ENCODE results near the gene VSIG2.

VSIG2 gene

DNA sequence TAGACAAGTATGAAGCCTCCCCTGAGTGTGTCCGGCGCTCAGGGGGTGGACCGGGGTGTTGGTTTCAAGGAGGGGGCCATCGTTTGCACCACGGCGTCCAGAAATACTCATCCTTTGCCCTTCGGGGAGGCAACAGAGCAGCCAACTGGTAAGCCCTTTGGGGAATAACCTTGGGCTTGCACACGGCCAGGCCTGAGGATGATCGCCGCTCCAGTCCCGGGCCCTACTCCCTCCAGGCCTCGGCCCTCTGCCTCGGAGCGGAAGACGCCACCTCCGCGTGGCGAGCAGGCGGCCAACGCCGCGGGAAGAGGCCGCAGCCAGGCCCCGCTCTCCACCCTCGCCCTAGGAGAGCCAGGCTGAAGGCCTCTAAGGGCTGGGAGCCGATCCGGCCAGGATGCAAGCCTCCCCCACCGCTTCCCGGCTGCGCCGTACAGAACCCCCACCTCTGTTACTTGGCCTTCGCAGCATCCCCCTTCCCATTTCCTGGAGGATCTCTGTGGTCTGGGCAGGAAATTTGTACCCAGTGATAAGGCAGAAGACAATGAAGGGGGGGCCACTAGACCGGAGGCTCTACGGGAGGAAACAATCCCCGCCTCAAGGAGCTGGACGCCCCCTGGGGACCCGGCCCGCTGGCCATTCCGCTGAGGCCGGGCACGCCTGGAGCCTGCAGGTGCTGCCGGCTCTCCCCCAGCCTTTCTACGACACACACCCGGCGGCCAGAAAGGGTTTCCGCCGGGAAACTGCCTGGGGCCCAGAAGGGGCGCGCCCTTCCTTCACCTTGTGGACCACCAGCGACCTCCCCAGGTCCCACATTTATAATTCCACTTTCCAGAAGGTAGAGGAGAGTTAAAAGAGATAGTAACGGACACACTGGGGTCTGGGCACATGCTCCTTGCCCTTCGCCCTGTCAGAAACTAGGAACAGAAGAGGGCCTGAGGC is 7.5 kb upstream of the VSIG2 start:
- Histone ChIP-seq H3K36me3 (ENCODE audit: low read length) (no peaks in the 10 kb centered on the region), H3K4me3 (ENCODE audit: insufficient read depth, low read length, poor library complexity, severe bottlenecking) (no peak overlapping the region), H3K27ac (ENCODE audit: low read depth, low read length) (no peak overlapping the region), H3K79me2 (ENCODE audit: insufficient read depth, low read length) (no peaks in the 10 kb centered on the region), H2AFZ (ENCODE audit: low read depth, low read length, severe bottlenecking) (no peak overlapping the region), H4K20me1 (ENCODE audit: low read depth, low read length) (no peaks in the 10 kb centered on the region), H3K9me3 (ENCODE audit: insufficient read depth, low read length) (no peaks in the 10 kb centered on the region), H3K4me2 (ENCODE audit: low read depth, low read length, poor library complexity, severe bottlenecking) (no peak overlapping the region), H3K9me2 (replicated peaks; ENCODE audit: insufficient read depth, low read length) (no peaks in the 10 kb centered on the region), H3K9ac (ENCODE audit: low read length) (no peak overlapping the region), H3F3A (ENCODE audit: insufficient read depth) (no peaks in the 10 kb centered on the region), H3K27me3 (ENCODE audit: low read length) (no peaks in the 10 kb centered on the region)
- TF ChIP-seq, protein P1, sequence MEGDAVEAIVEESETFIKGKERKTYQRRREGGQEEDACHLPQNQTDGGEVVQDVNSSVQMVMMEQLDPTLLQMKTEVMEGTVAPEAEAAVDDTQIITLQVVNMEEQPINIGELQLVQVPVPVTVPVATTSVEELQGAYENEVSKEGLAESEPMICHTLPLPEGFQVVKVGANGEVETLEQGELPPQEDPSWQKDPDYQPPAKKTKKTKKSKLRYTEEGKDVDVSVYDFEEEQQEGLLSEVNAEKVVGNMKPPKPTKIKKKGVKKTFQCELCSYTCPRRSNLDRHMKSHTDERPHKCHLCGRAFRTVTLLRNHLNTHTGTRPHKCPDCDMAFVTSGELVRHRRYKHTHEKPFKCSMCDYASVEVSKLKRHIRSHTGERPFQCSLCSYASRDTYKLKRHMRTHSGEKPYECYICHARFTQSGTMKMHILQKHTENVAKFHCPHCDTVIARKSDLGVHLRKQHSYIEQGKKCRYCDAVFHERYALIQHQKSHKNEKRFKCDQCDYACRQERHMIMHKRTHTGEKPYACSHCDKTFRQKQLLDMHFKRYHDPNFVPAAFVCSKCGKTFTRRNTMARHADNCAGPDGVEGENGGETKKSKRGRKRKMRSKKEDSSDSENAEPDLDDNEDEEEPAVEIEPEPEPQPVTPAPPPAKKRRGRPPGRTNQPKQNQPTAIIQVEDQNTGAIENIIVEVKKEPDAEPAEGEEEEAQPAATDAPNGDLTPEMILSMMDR (IDR thresholded peaks at IDR 0.05; ENCODE audit: insufficient read depth, low read length, poor library complexity, severe bottlenecking) = no peak
- no peak for TF ChIP-seq EZH2phosphoT487 (conservative IDR thresholded peaks at IDR 0.05; ENCODE audit: low read length)

DNA sequence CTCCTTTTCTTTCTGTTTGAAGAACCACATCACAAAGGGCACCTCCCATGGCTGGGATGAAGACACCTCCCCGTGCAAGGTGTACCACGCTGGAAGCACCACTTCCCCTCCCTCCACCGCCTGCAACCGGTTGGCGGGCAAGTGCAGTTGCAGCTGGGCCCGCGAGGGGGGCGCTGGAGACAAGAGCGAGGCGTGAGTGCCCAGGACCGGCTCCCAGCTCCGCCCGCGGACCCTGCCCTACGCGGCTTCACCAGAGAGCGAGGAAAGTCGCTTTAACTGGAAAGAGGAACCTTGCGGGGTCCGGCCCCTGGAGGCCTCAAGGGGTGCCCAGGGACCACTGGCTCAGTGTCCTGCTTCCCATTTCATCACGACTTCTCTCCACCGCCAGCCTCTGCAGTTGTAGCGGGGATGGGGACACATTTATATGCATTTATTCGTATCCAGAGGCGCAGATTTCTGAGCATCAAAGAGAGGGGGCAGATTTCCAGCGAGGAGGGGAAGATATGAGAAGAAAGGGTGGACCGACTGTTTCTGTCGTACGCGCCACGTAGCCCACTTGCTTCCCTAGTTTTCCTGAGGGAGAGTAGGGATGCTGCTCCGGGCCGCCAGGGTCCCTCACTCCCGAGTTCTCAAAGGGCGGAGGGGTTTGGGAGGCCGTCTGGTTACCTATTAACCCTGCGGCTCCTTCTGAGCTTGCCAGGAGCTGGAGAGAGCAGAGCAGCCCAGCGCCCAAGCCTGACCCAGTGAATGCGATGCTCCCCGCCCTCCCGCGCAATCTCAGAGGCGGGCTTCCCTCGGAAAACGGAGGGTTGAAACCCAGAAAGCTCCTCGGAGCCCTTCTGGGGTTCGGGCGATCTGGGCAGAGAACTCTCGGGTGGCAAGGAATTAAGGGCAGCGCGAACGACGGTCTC is 6.6 kb upstream of the VSIG2 start:
- no peaks in the 10 kb centered on the region for H3K79me2 ChIP-seq (ENCODE audit: insufficient read depth, low read length)
- H3K4me3 ChIP-seq (ENCODE audit: insufficient read depth, low read length, poor library complexity, severe bottlenecking) = no peak overlapping the region
- no peak overlapping the region for H2AFZ ChIP-seq (ENCODE audit: low read depth, low read length, severe bottlenecking)
- no peaks in the 10 kb centered on the region for H3K9me3 ChIP-seq (ENCODE audit: insufficient read depth, low read length)
- no peaks in the 10 kb centered on the region for H4K20me1 ChIP-seq (ENCODE audit: low read depth, low read length)
- peak overlapping the region; percentile 41 for H3K4me2 ChIP-seq (ENCODE audit: low read depth, low read length, poor library complexity, severe bottlenecking)
- H3K9ac ChIP-seq (ENCODE audit: low read length) = no peak overlapping the region
- no peak overlapping the region for H3K27ac ChIP-seq (ENCODE audit: low read depth, low read length)
- no peaks in the 10 kb centered on the region for H3K36me3 ChIP-seq (ENCODE audit: low read length)
- TF ChIP-seq EZH2phosphoT487 (conservative IDR thresholded peaks at IDR 0.05; ENCODE audit: low read length) = no peak
- TF ChIP-seq, protein P1 (IDR thresholded peaks at IDR 0.05; ENCODE audit: insufficient read depth, low read length, poor library complexity, severe bottlenecking) = peak; percentile 76
- H3K9me2 ChIP-seq (replicated peaks; ENCODE audit: insufficient read depth, low read length) = no peaks in the 10 kb centered on the region
- H3K27me3 ChIP-seq (ENCODE audit: low read length) = no peaks in the 10 kb centered on the region
- H3F3A ChIP-seq (ENCODE audit: insufficient read depth) = no peaks in the 10 kb centered on the region

DNA sequence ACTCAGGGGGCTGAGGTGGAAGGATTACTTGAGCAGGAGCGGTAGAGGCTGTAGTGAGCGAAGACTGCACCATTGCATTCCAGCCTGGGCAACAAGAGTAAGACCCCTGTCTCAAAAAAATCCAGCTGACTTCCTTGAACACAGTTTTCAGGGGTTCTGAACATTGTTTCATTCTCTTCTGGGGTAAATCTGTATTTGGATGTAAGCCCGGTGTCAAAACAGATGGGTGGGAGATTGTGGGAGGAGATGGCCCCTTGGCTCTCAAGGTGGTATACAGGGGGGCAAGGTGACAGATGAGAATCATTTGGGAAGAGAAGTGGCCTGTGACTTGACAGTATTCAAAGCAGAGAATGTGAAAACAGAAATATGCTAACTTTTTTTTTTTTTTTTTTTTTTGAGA is 5.3 kb upstream of the VSIG2 start:
- Histone ChIP-seq H3K9me2 (replicated peaks; ENCODE audit: insufficient read depth, low read length) (no peaks in the 10 kb centered on the region), H3F3A (ENCODE audit: insufficient read depth) (no peaks in the 10 kb centered on the region), H3K27me3 (ENCODE audit: low read length) (no peaks in the 10 kb centered on the region), H3K79me2 (ENCODE audit: insufficient read depth, low read length) (no peaks in the 10 kb centered on the region), H3K4me2 (ENCODE audit: low read depth, low read length, poor library complexity, severe bottlenecking) (no peak overlapping the region), H3K9ac (ENCODE audit: low read length) (no peak overlapping the region), H3K27ac (ENCODE audit: low read depth, low read length) (no peak overlapping the region), H3K36me3 (ENCODE audit: low read length) (no peaks in the 10 kb centered on the region), H4K20me1 (ENCODE audit: low read depth, low read length) (no peaks in the 10 kb centered on the region), H3K9me3 (ENCODE audit: insufficient read depth, low read length) (no peaks in the 10 kb centered on the region), H2AFZ (ENCODE audit: low read depth, low read length, severe bottlenecking) (no peak overlapping the region), H3K4me3 (ENCODE audit: insufficient read depth, low read length, poor library complexity, severe bottlenecking) (no peak overlapping the region)
- no peak for TF ChIP-seq EZH2phosphoT487 (conservative IDR thresholded peaks at IDR 0.05; ENCODE audit: low read length)
- TF ChIP-seq, protein P1 (IDR thresholded peaks at IDR 0.05; ENCODE audit: insufficient read depth, low read length, poor library complexity, severe bottlenecking) = no peak
